Thoracic aorta (tissue), 2 donors: ENCODE measurements around the gene OR52M1. TPM values are rescaled to one million over a fixed set of nuclear protein-coding genes. Genes with fewer than 3 reads are reported as not detected.

Source experiments
- ATAC-seq: fragments of 150-250 bp; one replicate; pipeline ENCODE4 v1.8.0; 2017; ENCODE audit warnings: low read depth; ENCODE audit not compliant: insufficient number of reproducible peaks, low FRiP score
- DNase-seq: peaks from one replicate; pipeline ENCODE4 v3.0.0-alpha.2; 2020; ENCODE audit warnings: low spot score
- H3K27ac ChIP-seq, 2 donors: fragments of 200-600 bp; sonication (generic); 1 replicate in 1 of 2; 2 replicates in 1 of 2; pipeline ENCODE4 v1.5.1; 2016; ENCODE audit warnings: mild to moderate bottlenecking in 2 of 2, moderate library complexity in 2 of 2
- H3K27me3 ChIP-seq: fragments of 200-600 bp; sonication (generic); replicated peaks from 2 replicates; pipeline ENCODE4 v1.6.0; 2016; ENCODE audit warnings: mild to moderate bottlenecking; ENCODE audit not compliant: insufficient read depth
- H3K36me3 ChIP-seq: fragments of 200-600 bp; sonication (generic); one replicate; pipeline ENCODE4 v1.5.1; 2016
- H3K4me1 ChIP-seq, 2 donors: fragments of 200-600 bp; sonication (generic); 1 replicate in 1 of 2; 2 replicates in 1 of 2; pipeline versions ENCODE4 v1.5.1 to v1.6.0; 2016; ENCODE audit warnings: low read depth in 2 of 2, mild to moderate bottlenecking in 1 of 2; ENCODE audit not compliant: control insufficient read depth in 1 of 2
- H3K4me3 ChIP-seq: fragments of 200-600 bp; sonication (generic); 2 replicates; pipeline ENCODE4 v1.5.1; 2016; ENCODE audit warnings: mild to moderate bottlenecking
- H3K9me3 ChIP-seq: fragments of 200-600 bp; sonication (generic); 2 replicates; pipeline ENCODE4 v1.5.1; 2016
- total RNA-seq, 2 donors: library from RNA; depleted of rRNA; stranded (reverse); fragments of >200 nt; gene quantifications; one replicate each; pipeline versions ENCODE4 v1.1.0 to v1.2.3, GENCODE V29; 2016
- TF ChIP-seq, protein P1 (sequence below): fragments of 200-600 bp; sonication (generic); IDR thresholded peaks from one replicate; pipeline ENCODE4 v1.5.1; 2019; ENCODE audit warnings: antibody characterized with exemption

Gene OR52M1
- total RNA-seq, 2 donors from 2014 or later = not detected

GRCh38 chr11:4546878-4547277 is 1.9 kb downstream of the OR52M1 start:
- ATAC-seq = no peak
- DNase-seq = no peak
- H3K27ac ChIP-seq = no peak overlapping the region
- no peaks in the 10 kb centered on the region for H3K9me3 ChIP-seq
- TF ChIP-seq, protein P1, sequence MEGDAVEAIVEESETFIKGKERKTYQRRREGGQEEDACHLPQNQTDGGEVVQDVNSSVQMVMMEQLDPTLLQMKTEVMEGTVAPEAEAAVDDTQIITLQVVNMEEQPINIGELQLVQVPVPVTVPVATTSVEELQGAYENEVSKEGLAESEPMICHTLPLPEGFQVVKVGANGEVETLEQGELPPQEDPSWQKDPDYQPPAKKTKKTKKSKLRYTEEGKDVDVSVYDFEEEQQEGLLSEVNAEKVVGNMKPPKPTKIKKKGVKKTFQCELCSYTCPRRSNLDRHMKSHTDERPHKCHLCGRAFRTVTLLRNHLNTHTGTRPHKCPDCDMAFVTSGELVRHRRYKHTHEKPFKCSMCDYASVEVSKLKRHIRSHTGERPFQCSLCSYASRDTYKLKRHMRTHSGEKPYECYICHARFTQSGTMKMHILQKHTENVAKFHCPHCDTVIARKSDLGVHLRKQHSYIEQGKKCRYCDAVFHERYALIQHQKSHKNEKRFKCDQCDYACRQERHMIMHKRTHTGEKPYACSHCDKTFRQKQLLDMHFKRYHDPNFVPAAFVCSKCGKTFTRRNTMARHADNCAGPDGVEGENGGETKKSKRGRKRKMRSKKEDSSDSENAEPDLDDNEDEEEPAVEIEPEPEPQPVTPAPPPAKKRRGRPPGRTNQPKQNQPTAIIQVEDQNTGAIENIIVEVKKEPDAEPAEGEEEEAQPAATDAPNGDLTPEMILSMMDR = no peak
- no peak overlapping the region for H3K4me3 ChIP-seq
- no peaks in the 10 kb centered on the region for H3K27me3 ChIP-seq
- no peaks in the 10 kb centered on the region for H3K4me1 ChIP-seq
- no peaks in the 10 kb centered on the region for H3K36me3 ChIP-seq

GRCh38 chr11:4547416-4547815 is 2.4 kb downstream of the OR52M1 start:
- Histone ChIP-seq H3K9me3 (no peaks in the 10 kb centered on the region), H3K4me1 (no peaks in the 10 kb centered on the region), H3K36me3 (no peaks in the 10 kb centered on the region), H3K27ac (no peak overlapping the region), H3K27me3 (no peaks in the 10 kb centered on the region), H3K4me3 (no peak overlapping the region)
- DNase-seq (no peak), ATAC-seq (no peak)
- TF ChIP-seq, protein P1 = no peak

DNA sequence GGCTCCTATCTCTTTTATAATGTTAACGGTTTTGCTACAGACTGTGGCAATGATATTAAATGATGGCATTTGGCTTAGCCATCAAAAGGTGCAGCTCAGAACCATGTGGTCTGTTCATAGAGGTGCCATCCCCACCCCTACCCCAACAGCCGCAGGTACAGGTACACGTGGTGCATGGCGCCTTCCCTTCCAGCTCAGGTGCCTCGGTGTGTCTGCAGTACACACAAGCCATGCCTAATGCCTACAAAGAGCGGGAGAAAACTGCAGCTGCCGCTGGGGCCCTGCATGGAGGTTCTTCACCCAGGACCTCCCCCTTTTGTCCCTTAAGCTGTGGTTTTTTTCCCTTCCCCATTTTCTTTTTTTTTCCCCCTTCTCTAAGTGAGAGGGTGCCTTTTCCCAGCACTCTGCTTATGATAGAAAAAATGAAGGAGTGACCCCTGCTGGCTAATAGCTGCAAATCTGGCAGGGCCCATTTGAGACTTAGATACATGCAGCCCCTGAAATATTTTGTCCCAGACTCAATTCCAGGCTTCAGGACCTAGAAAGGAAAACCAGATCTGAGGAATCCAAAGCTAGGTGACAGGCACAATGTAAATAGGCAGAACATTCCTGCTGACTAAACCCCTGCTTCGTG is 6.5 kb downstream of the OR52M1 start:
- no peak for ATAC-seq

GRCh38 chr11:4559527-4560440 is 14.8 kb downstream of the OR52M1 start:
- H3K27ac ChIP-seq = no peak overlapping the region
- no peaks in the 10 kb centered on the region for H3K36me3 ChIP-seq
- no peak for ATAC-seq
- H3K4me1 ChIP-seq = no peaks in the 10 kb centered on the region
- H3K4me3 ChIP-seq = no peak overlapping the region
- H3K27me3 ChIP-seq = no peaks in the 10 kb centered on the region
- TF ChIP-seq, protein P1 = no peak
- H3K9me3 ChIP-seq = no peaks in the 10 kb centered on the region
- DNase-seq = no peak

More for the DNA sequence above, 6.5 kb downstream of the OR52M1 start:
- TF ChIP-seq, protein P1 = no peak
- no peaks in the 10 kb centered on the region for H3K4me1 ChIP-seq
- H3K9me3 ChIP-seq = no peaks in the 10 kb centered on the region
- no peak overlapping the region for H3K27ac ChIP-seq
- no peaks in the 10 kb centered on the region for H3K27me3 ChIP-seq
- DNase-seq = no peak
- H3K36me3 ChIP-seq = no peaks in the 10 kb centered on the region
- H3K4me3 ChIP-seq = no peak overlapping the region

DNA sequence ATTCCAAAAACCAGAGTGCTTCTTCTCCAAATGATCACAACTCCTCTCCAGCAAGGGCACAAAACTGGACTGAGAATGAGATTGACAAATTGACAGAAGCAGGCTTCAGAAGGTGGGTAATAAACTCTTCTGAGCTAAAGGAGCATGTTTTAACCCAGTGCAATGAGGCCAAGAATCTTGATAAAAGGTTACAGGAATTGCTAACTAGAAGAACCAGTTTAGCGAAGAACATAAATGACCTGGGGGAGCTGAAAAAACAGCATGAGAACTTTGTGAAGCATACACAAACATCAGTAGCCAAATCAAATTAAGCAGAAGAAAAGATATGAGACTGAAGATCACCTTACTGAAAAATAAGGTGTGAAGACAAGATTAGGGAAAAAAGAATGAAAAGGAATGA is 15.5 kb downstream of the OR52M1 start:
- ATAC-seq = no peak
- no peak overlapping the region for H3K4me3 ChIP-seq
- no peaks in the 10 kb centered on the region for H3K9me3 ChIP-seq
- TF ChIP-seq, protein P1 = no peak
- H3K4me1 ChIP-seq = no peaks in the 10 kb centered on the region
- H3K36me3 ChIP-seq = no peaks in the 10 kb centered on the region
- H3K27me3 ChIP-seq = no peaks in the 10 kb centered on the region
- no peak overlapping the region for H3K27ac ChIP-seq
- no peak for DNase-seq
